GM23338 (cell line): ENCODE results near the gene ITGB6. TPM values are rescaled to one million over a fixed set of nuclear protein-coding genes. Genes with fewer than 3 reads are reported as not detected.

Experiments used
- ATAC-seq: fragments of 200-7000 bp; cut with Tn5 transposase; 3 replicates; pipeline ENCODE4 v1.9.1; 2020
- DNase-seq: peaks from one replicate; pipeline ENCODE4 v3.0.0-alpha.2; 2015; ENCODE audit warnings: low spot score
- H2AFZ ChIP-seq: fragments of 200-600 bp; sonication (generic); 2 replicates; pipeline ENCODE4 v1.8.0; 2016; ENCODE audit warnings: antibody characterized with exemption, mild to moderate bottlenecking, moderate library complexity
- H3F3A ChIP-seq: fragments of 200-600 bp; sonication (generic); replicated peaks from 2 replicates; pipeline ENCODE4 v1.8.0; 2017; ENCODE audit warnings: antibody characterized with exemption, mixed run types, low read depth
- H3K27ac ChIP-seq: fragments of 200-600 bp; sonication (generic); 2 replicates; pipeline ENCODE4 v1.6.1; 2016; ENCODE audit warnings: low read depth
- H3K27me3 ChIP-seq: fragments of 200-600 bp; sonication (generic); 2 replicates; pipeline ENCODE4 v1.8.0; 2016; ENCODE audit warnings: mild to moderate bottlenecking, mixed run types, moderate library complexity; ENCODE audit not compliant: insufficient read depth
- H3K36me3 ChIP-seq: fragments of 200-600 bp; sonication (generic); 2 replicates; pipeline ENCODE4 v1.8.0; 2016; ENCODE audit warnings: mild to moderate bottlenecking; ENCODE audit not compliant: insufficient read depth
- H3K4me1 ChIP-seq: fragments of 200-600 bp; sonication (generic); 2 replicates; pipeline ENCODE4 v1.8.0; 2016; ENCODE audit warnings: mild to moderate bottlenecking, moderate library complexity; ENCODE audit not compliant: insufficient read depth
- H3K4me2 ChIP-seq: fragments of 200-600 bp; sonication (generic); 2 replicates; pipeline ENCODE4 v1.7.1; 2017; ENCODE audit warnings: mixed run types
- H3K4me3 ChIP-seq: fragments of 200-600 bp; sonication (generic); 2 replicates; pipeline ENCODE4 v1.6.1; 2016; ENCODE audit warnings: mixed run types
- H3K79me2 ChIP-seq: fragments of 200-600 bp; sonication (generic); replicated peaks from 2 replicates; pipeline ENCODE4 v1.8.0; 2017; ENCODE audit warnings: mild to moderate bottlenecking; ENCODE audit not compliant: insufficient read depth
- H3K9me2 ChIP-seq: fragments of 200-600 bp; sonication (generic); 2 replicates; pipeline ENCODE4 v1.8.0; 2017; ENCODE audit not compliant: insufficient read depth
- H4K20me1 ChIP-seq: fragments of 200-600 bp; sonication (generic); replicated peaks from 2 replicates; pipeline ENCODE4 v1.8.0; 2017; ENCODE audit warnings: mild to moderate bottlenecking; ENCODE audit not compliant: insufficient read depth
- H3K27ac Mint-ChIP-seq: 2 replicates; pipeline ENCODE4 v1.8.0; 2020; ENCODE audit warnings: inconsistent platforms, mild to moderate bottlenecking, moderate library complexity, mixed read lengths
- H3K27me3 Mint-ChIP-seq: 3 replicates; pipeline ENCODE4 v1.8.0; 2022; ENCODE audit warnings: low read depth, mild to moderate bottlenecking, moderate library complexity, mixed read lengths, inconsistent platforms; ENCODE audit not compliant: insufficient read depth, poor library complexity
- H3K36me3 Mint-ChIP-seq: 3 replicates; pipeline ENCODE4 v1.8.0; 2021; ENCODE audit warnings: low read depth, mild to moderate bottlenecking, inconsistent platforms, moderate library complexity, mixed read lengths
- H3K4me1 Mint-ChIP-seq: 3 replicates; pipeline ENCODE4 v1.8.0; 2020; ENCODE audit warnings: mild to moderate bottlenecking, inconsistent platforms, mixed read lengths
- H3K4me3 Mint-ChIP-seq: 3 replicates; pipeline ENCODE4 v1.8.0; 2021; ENCODE audit warnings: moderate library complexity, mild to moderate bottlenecking, inconsistent platforms, mixed read lengths
- H3K9me3 Mint-ChIP-seq: 3 replicates; pipeline ENCODE4 v1.8.0; 2020; ENCODE audit warnings: moderate library complexity, mild to moderate bottlenecking, inconsistent platforms, mixed read lengths
- CREB1 ChIP-seq: fragments of 250-450 bp; sonication (Bioruptor Pico); IDR thresholded peaks from 2 replicates; pipeline ENCODE4 v1.5.0; 2020; ENCODE audit warnings: low read depth, mild to moderate bottlenecking, moderate library complexity
- CTCF ChIP-seq, 2 experiments: fragments of 200-600 bp in 1 of 2; sonication (generic) in 1 of 2; conservative IDR thresholded peaks; 2 replicates each; pipeline versions ENCODE4 v1.5.1 to v1.6.1; 2016 to 2017; ENCODE audit warnings: antibody characterized with exemption in 2 of 2, low read depth in 2 of 2, mild to moderate bottlenecking in 2 of 2, moderate library complexity in 1 of 2
- ETS1 ChIP-seq: IDR thresholded peaks from 2 replicates; pipeline ENCODE4 v1.6.1; 2016; ENCODE audit warnings: antibody characterized with exemption
- EZH2 ChIP-seq: fragments of 200-600 bp; sonication (generic); IDR thresholded peaks from one replicate; pipeline ENCODE4 v1.8.0; 2017; ENCODE audit warnings: antibody characterized with exemption, mild to moderate bottlenecking, low read depth; ENCODE audit not compliant: unreplicated experiment
- EZH2phosphoT487 ChIP-seq: fragments of 200-600 bp; sonication (generic); IDR thresholded peaks from one replicate; pipeline ENCODE4 v1.8.1; 2018; ENCODE audit warnings: antibody characterized with exemption; ENCODE audit not compliant: unreplicated experiment
- NANOG ChIP-seq: IDR thresholded peaks from 2 replicates; pipeline ENCODE4 v1.6.1; 2016; ENCODE audit warnings: antibody characterized with exemption, borderline replicate concordance
- POLR2AphosphoS5 ChIP-seq: IDR thresholded peaks from 2 replicates; pipeline ENCODE4 v1.6.1; 2016; ENCODE audit warnings: antibody characterized with exemption, low read depth
- STAT1 ChIP-seq: IDR thresholded peaks from one replicate; pipeline ENCODE4 v1.6.1; 2016; ENCODE audit warnings: antibody characterized with exemption; ENCODE audit not compliant: unreplicated experiment
- ZNF114 ChIP-seq: fragments of 250-450 bp; sonication (Bioruptor Pico); IDR thresholded peaks from 2 replicates; pipeline ENCODE4 v1.5.0; 2020; ENCODE audit warnings: mild to moderate bottlenecking, moderate library complexity
- ZNF331 ChIP-seq: fragments of 250-450 bp; sonication (Bioruptor Pico); IDR thresholded peaks from 2 replicates; pipeline ENCODE4 v1.5.0; 2020; ENCODE audit warnings: low read depth, mild to moderate bottlenecking, moderate library complexity
- ZNF462 ChIP-seq: fragments of 250-450 bp; sonication (Bioruptor Pico); IDR thresholded peaks from 2 replicates; pipeline ENCODE4 v1.5.0; 2020; ENCODE audit warnings: mild to moderate bottlenecking, moderate library complexity
- polyA plus RNA-seq: library from polyadenylated mRNA; unstranded; fragments of >200 nt; fragmentation: Nextera tagmentation; extraction: Ambion mirVana; gene quantifications from 2 replicates; pipeline ENCODE4 v1.2.1, GENCODE V29; 2016
- total RNA-seq: library from RNA; depleted of rRNA; stranded (reverse); fragments of >200 nt; shearing (Covaris generic); gene quantifications from 2 replicates; pipeline ENCODE4 v1.2.3, GENCODE V29; 2014
- TF ChIP-seq, protein P1 (sequence below): IDR thresholded peaks from one replicate; pipeline ENCODE4 v1.6.1; 2018; ENCODE audit warnings: antibody characterized with exemption; ENCODE audit not compliant: unreplicated experiment

Gene ITGB6
- total and polyA plus RNA-seq, 2 experiments from 2014 or later, result not detected

GRCh38 chr2:160132761-160133160, 67.3 kb downstream of the ITGB6 start:
- no peaks in the 10 kb centered on the region for H3K27me3 Mint-ChIP-seq
- Histone ChIP-seq H3K4me2 (no peak overlapping the region), H2AFZ (no peak overlapping the region), H3F3A (no peaks in the 10 kb centered on the region), H3K4me3 (no peak overlapping the region), H3K4me1 (no peaks in the 10 kb centered on the region), H3K27ac (no peak overlapping the region), H3K36me3 (no peaks in the 10 kb centered on the region), H3K27me3 (no peaks in the 10 kb centered on the region), H3K9me2 (no peaks in the 10 kb centered on the region), H4K20me1 (no peaks in the 10 kb centered on the region), H3K79me2 (no peaks in the 10 kb centered on the region)
- no peaks in the 10 kb centered on the region for H3K4me1 Mint-ChIP-seq
- ATAC-seq (no peak), DNase-seq (no peak)
- H3K27ac Mint-ChIP-seq, result no peak overlapping the region
- no peaks in the 10 kb centered on the region for H3K36me3 Mint-ChIP-seq
- no peak overlapping the region for H3K4me3 Mint-ChIP-seq
- no peak for TF ChIP-seq ETS1
- TF ChIP-seq ZNF462 (CRISPR knock-in tag), result no peak
- TF ChIP-seq POLR2AphosphoS5, result no peak
- no peak for TF ChIP-seq CREB1
- TF ChIP-seq ZNF331 (CRISPR knock-in tag), result no peak
- no peak for TF ChIP-seq ZNF114 (CRISPR knock-in tag)
- TF ChIP-seq, protein P1, sequence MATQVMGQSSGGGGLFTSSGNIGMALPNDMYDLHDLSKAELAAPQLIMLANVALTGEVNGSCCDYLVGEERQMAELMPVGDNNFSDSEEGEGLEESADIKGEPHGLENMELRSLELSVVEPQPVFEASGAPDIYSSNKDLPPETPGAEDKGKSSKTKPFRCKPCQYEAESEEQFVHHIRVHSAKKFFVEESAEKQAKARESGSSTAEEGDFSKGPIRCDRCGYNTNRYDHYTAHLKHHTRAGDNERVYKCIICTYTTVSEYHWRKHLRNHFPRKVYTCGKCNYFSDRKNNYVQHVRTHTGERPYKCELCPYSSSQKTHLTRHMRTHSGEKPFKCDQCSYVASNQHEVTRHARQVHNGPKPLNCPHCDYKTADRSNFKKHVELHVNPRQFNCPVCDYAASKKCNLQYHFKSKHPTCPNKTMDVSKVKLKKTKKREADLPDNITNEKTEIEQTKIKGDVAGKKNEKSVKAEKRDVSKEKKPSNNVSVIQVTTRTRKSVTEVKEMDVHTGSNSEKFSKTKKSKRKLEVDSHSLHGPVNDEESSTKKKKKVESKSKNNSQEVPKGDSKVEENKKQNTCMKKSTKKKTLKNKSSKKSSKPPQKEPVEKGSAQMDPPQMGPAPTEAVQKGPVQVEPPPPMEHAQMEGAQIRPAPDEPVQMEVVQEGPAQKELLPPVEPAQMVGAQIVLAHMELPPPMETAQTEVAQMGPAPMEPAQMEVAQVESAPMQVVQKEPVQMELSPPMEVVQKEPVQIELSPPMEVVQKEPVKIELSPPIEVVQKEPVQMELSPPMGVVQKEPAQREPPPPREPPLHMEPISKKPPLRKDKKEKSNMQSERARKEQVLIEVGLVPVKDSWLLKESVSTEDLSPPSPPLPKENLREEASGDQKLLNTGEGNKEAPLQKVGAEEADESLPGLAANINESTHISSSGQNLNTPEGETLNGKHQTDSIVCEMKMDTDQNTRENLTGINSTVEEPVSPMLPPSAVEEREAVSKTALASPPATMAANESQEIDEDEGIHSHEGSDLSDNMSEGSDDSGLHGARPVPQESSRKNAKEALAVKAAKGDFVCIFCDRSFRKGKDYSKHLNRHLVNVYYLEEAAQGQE, result no peak
- TF ChIP-seq CTCF (conservative IDR thresholded peaks at IDR 0.05; ENCODE audit: low read depth in 2 of 2), result no peak
- TF ChIP-seq STAT1, result no peak
- no peak for TF ChIP-seq EZH2
- TF ChIP-seq EZH2phosphoT487, result no peak
- no peak for TF ChIP-seq NANOG
- no peaks in the 10 kb centered on the region for H3K9me3 Mint-ChIP-seq
